ENCODE data around the gene CORO2A.
A peak's percentile ranks its signal among the peaks of the same experiment; 100 is the strongest.

CORO2A gene

DNA sequence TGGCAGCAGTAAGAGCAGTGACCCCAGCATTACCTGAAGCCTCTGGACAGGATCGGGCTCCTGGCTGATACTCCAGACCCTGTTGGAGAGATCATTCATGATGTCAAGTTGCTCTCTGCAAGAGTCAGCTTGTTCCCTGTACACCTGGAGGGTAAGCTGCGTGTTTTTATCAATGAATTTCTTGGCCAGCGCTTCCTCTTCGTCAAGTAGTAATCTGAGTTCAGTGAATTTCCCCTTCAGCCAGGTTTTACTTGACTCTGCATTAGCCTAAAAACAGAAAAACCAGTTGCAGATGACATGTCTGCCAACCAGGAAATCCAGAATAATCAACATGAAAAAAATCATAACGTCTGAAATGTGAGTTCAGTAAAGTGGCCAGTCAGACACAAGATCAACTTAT, 92.5 kb downstream of the CORO2A start:
- Histone ChIP-seq H3K4me3 (ENCODE audit: low read length in 2 of 2) (no peak overlapping the region), H2BK5ac (ENCODE audit: low read length) (no peak overlapping the region), H3K18ac (ENCODE audit: low read length) (no peak overlapping the region), H3K4me1 (ENCODE audit: control insufficient read depth in 2 of 2, insufficient read depth in 1 of 2, low read depth in 1 of 2, low read length in 2 of 2) (peaks cover 0 to 5% of the 10 kb centered on the region in 2 donors), H2BK15ac (ENCODE audit: low read length) (no peak overlapping the region), H3K4me2 (ENCODE audit: insufficient read depth, low read length, poor library complexity, severe bottlenecking) (no peak overlapping the region), H3K36me3 (replicated peaks in 1 of 2; ENCODE audit: control insufficient read depth in 2 of 2, insufficient read depth in 2 of 2, low read length in 2 of 2) (no peaks in the 10 kb centered on the region), H3K27ac (replicated peaks; ENCODE audit: low read length) (no peak overlapping the region), H4K8ac (ENCODE audit: low read depth, low read length) (no peak overlapping the region), H2BK12ac (ENCODE audit: low read length) (no peak overlapping the region), H3K79me1 (ENCODE audit: low read depth, low read length) (no peaks in the 10 kb centered on the region), H2BK120ac (ENCODE audit: low read depth, low read length) (no peak overlapping the region), H2AFZ (ENCODE audit: low read length) (no peak overlapping the region), H3K9ac (ENCODE audit: low read depth, low read length, poor library complexity) (no peak overlapping the region), H3K27me3 (ENCODE audit: control insufficient read depth in 3 of 3, insufficient read depth in 3 of 3, low read depth in 1 of 3, low read length in 3 of 3) (peaks cover 0 to 8% (median 0%) of the 10 kb centered on the region in 3 experiments), H3K23ac (ENCODE audit: low read depth, low read length, poor library complexity) (no peak overlapping the region), H2AK5ac (ENCODE audit: low read depth, low read length) (no peak overlapping the region), H3K4ac (ENCODE audit: low read length) (no peak overlapping the region), H3K14ac (ENCODE audit: low read length) (no peak overlapping the region), H3K9me3 (replicated peaks in 1 of 2; ENCODE audit: control insufficient read depth in 2 of 2, insufficient read depth in 1 of 2, low read depth in 1 of 2, low read length in 2 of 2) (no peaks in the 10 kb centered on the region), H4K91ac (ENCODE audit: low read depth, low read length, poor library complexity) (no peak overlapping the region)
- WGBS, 2 donors (ENCODE audit: extremely low coverage in 2 of 2, insufficient read length in 2 of 2, insufficient replicate concordance in 1 of 2), result no CpG with 5 or more reads among the region's 5 CpGs
- no peak for DNase-seq (ENCODE audit: low spot score)

GRCh38 chr9:98099346-98099745, 93.1 kb downstream of the CORO2A start:
- WGBS, 2 donors (ENCODE audit: extremely low coverage in 2 of 2, insufficient read length in 2 of 2, insufficient replicate concordance in 1 of 2), result no CpG with 5 or more reads among the region's 2 CpGs
- Histone ChIP-seq H3K9ac (ENCODE audit: low read depth, low read length, poor library complexity) (no peak overlapping the region), H2AK5ac (ENCODE audit: low read depth, low read length) (no peak overlapping the region), H3K4me1 (ENCODE audit: control insufficient read depth in 2 of 2, insufficient read depth in 1 of 2, low read depth in 1 of 2, low read length in 2 of 2) (peaks cover 0 to 5% of the 10 kb centered on the region in 2 donors), H3K18ac (ENCODE audit: low read length) (no peak overlapping the region), H3K4ac (ENCODE audit: low read length) (no peak overlapping the region), H2BK120ac (ENCODE audit: low read depth, low read length) (no peak overlapping the region), H3K9me3 (replicated peaks in 1 of 2; ENCODE audit: control insufficient read depth in 2 of 2, insufficient read depth in 1 of 2, low read depth in 1 of 2, low read length in 2 of 2) (no peaks in the 10 kb centered on the region), H2BK5ac (ENCODE audit: low read length) (no peak overlapping the region), H2BK15ac (ENCODE audit: low read length) (no peak overlapping the region), H3K4me2 (ENCODE audit: insufficient read depth, low read length, poor library complexity, severe bottlenecking) (no peak overlapping the region), H3K27me3 (ENCODE audit: control insufficient read depth in 3 of 3, insufficient read depth in 3 of 3, low read depth in 1 of 3, low read length in 3 of 3) (peaks cover 0 to 14% (median 0%) of the 10 kb centered on the region in 3 experiments), H3K36me3 (replicated peaks in 1 of 2; ENCODE audit: control insufficient read depth in 2 of 2, insufficient read depth in 2 of 2, low read length in 2 of 2) (no peaks in the 10 kb centered on the region), H2BK12ac (ENCODE audit: low read length) (no peak overlapping the region), H3K27ac (replicated peaks; ENCODE audit: low read length) (no peak overlapping the region), H3K4me3 (ENCODE audit: low read length in 2 of 2) (no peak overlapping the region), H3K23ac (ENCODE audit: low read depth, low read length, poor library complexity) (no peak overlapping the region), H3K14ac (ENCODE audit: low read length) (no peak overlapping the region), H4K8ac (ENCODE audit: low read depth, low read length) (no peak overlapping the region), H2AFZ (ENCODE audit: low read length) (no peak overlapping the region), H4K91ac (ENCODE audit: low read depth, low read length, poor library complexity) (no peak overlapping the region), H3K79me1 (ENCODE audit: low read depth, low read length) (no peaks in the 10 kb centered on the region)
- no peak for DNase-seq (ENCODE audit: low spot score)

GRCh38 chr9:98097836-98098235, 94.6 kb downstream of the CORO2A start:
- DNase-seq (ENCODE audit: low spot score), result no peak
- H3K4me1 ChIP-seq (ENCODE audit: control insufficient read depth in 2 of 2, insufficient read depth in 1 of 2, low read depth in 1 of 2, low read length in 2 of 2), result peaks cover 0 to 5% of the 10 kb centered on the region in 2 donors

DNA sequence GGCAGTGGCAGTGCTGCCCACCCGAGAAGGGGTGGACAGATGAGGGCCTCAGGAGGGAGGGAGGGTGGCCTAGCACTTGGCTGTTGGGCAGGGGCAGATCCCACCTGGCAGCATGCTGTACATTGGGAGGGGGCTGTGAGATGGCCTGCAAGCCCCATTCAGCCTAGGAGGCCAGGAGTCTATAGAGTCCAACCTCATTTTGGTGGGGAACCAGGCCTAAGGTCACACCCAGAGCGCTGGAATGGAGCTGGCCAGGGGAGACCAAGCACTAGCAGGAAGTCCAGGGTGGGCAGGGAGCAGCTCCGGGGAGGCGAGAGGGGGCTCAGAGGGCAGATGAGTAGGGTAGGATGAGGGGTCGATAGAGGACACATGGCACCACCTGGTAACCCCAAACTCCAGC, 96.3 kb downstream of the CORO2A start:
- H2AK5ac ChIP-seq (ENCODE audit: low read depth, low read length), result peak overlapping the region; percentile 35
- H3K9ac ChIP-seq (ENCODE audit: low read depth, low read length, poor library complexity), result peak overlapping the region; percentile 38
- no CpG with 5 or more reads among the region's 5 CpGs for WGBS, 2 donors (ENCODE audit: extremely low coverage in 2 of 2, insufficient read length in 2 of 2, insufficient replicate concordance in 1 of 2)
- H3K18ac ChIP-seq (ENCODE audit: low read length), result peak overlapping the region; percentile 58
- H3K23ac ChIP-seq (ENCODE audit: low read depth, low read length, poor library complexity), result no peak overlapping the region
- no peaks in the 10 kb centered on the region for H3K9me3 ChIP-seq (replicated peaks in 1 of 2; ENCODE audit: control insufficient read depth in 2 of 2, insufficient read depth in 1 of 2, low read depth in 1 of 2, low read length in 2 of 2)
- H3K4me1 ChIP-seq (ENCODE audit: control insufficient read depth in 2 of 2, insufficient read depth in 1 of 2, low read depth in 1 of 2, low read length in 2 of 2), result peaks cover 0 to 7% of the 10 kb centered on the region in 2 donors
- H3K14ac ChIP-seq (ENCODE audit: low read length), result no peak overlapping the region
- no peak overlapping the region for H3K4ac ChIP-seq (ENCODE audit: low read length)
- no peaks in the 10 kb centered on the region for H3K36me3 ChIP-seq (replicated peaks in 1 of 2; ENCODE audit: control insufficient read depth in 2 of 2, insufficient read depth in 2 of 2, low read length in 2 of 2)
- H3K4me3 ChIP-seq (ENCODE audit: low read length in 2 of 2), result peak overlapping the region in 1 of 2 donors; percentile 30
- no peak overlapping the region for H2BK15ac ChIP-seq (ENCODE audit: low read length)
- H3K27ac ChIP-seq (replicated peaks; ENCODE audit: low read length), result no peak overlapping the region
- no peak overlapping the region for H2BK5ac ChIP-seq (ENCODE audit: low read length)
- H2BK12ac ChIP-seq (ENCODE audit: low read length), result no peak overlapping the region
- H3K79me1 ChIP-seq (ENCODE audit: low read depth, low read length), result no peaks in the 10 kb centered on the region
- no peak overlapping the region for H4K91ac ChIP-seq (ENCODE audit: low read depth, low read length, poor library complexity)
- H2BK120ac ChIP-seq (ENCODE audit: low read depth, low read length), result peak overlapping the region; percentile 43
- H3K27me3 ChIP-seq (ENCODE audit: control insufficient read depth in 3 of 3, insufficient read depth in 3 of 3, low read depth in 1 of 3, low read length in 3 of 3), result peaks cover 0 to 24% (median 0%) of the 10 kb centered on the region in 3 experiments
- H4K8ac ChIP-seq (ENCODE audit: low read depth, low read length), result no peak overlapping the region
- no peak overlapping the region for H3K4me2 ChIP-seq (ENCODE audit: insufficient read depth, low read length, poor library complexity, severe bottlenecking)
- H2AFZ ChIP-seq (ENCODE audit: low read length), result no peak overlapping the region
- DNase-seq (ENCODE audit: low spot score), result no peak

More at GRCh38 chr9:98097836-98098235, 94.6 kb downstream of the CORO2A start:
- H3K4me2 ChIP-seq (ENCODE audit: insufficient read depth, low read length, poor library complexity, severe bottlenecking), result no peak overlapping the region
- no peak overlapping the region for H2BK120ac ChIP-seq (ENCODE audit: low read depth, low read length)
- H2BK12ac ChIP-seq (ENCODE audit: low read length), result no peak overlapping the region
- no peak overlapping the region for H2BK5ac ChIP-seq (ENCODE audit: low read length)
- H3K27ac ChIP-seq (replicated peaks; ENCODE audit: low read length), result no peak overlapping the region
- H3K79me1 ChIP-seq (ENCODE audit: low read depth, low read length), result no peaks in the 10 kb centered on the region
- no peak overlapping the region for H4K91ac ChIP-seq (ENCODE audit: low read depth, low read length, poor library complexity)
- H3K14ac ChIP-seq (ENCODE audit: low read length), result no peak overlapping the region
- no CpG with 5 or more reads among the region's 4 CpGs for WGBS, 2 donors (ENCODE audit: extremely low coverage in 2 of 2, insufficient read length in 2 of 2, insufficient replicate concordance in 1 of 2)
- no peaks in the 10 kb centered on the region for H3K36me3 ChIP-seq (replicated peaks in 1 of 2; ENCODE audit: control insufficient read depth in 2 of 2, insufficient read depth in 2 of 2, low read length in 2 of 2)
- H2AK5ac ChIP-seq (ENCODE audit: low read depth, low read length), result no peak overlapping the region
- H3K18ac ChIP-seq (ENCODE audit: low read length), result no peak overlapping the region
- H3K9ac ChIP-seq (ENCODE audit: low read depth, low read length, poor library complexity), result no peak overlapping the region
- H3K4ac ChIP-seq (ENCODE audit: low read length), result no peak overlapping the region
- H2AFZ ChIP-seq (ENCODE audit: low read length), result no peak overlapping the region
- H4K8ac ChIP-seq (ENCODE audit: low read depth, low read length), result no peak overlapping the region
- peaks cover 0 to 15% (median 0%) of the 10 kb centered on the region in 3 experiments for H3K27me3 ChIP-seq (ENCODE audit: control insufficient read depth in 3 of 3, insufficient read depth in 3 of 3, low read depth in 1 of 3, low read length in 3 of 3)
- H3K9me3 ChIP-seq (replicated peaks in 1 of 2; ENCODE audit: control insufficient read depth in 2 of 2, insufficient read depth in 1 of 2, low read depth in 1 of 2, low read length in 2 of 2), result no peaks in the 10 kb centered on the region
- H2BK15ac ChIP-seq (ENCODE audit: low read length), result no peak overlapping the region
- no peak overlapping the region for H3K4me3 ChIP-seq (ENCODE audit: low read length in 2 of 2)
- no peak overlapping the region for H3K23ac ChIP-seq (ENCODE audit: low read depth, low read length, poor library complexity)
